SK-N-MC (cell line): ENCODE data around the gene PXDC1.

Experiments
- DNase-seq: peaks from one replicate; pipeline ENCODE4 v3.0.0-alpha.2; 2011; ENCODE audit warnings: low read depth, low spot score
- H3K27ac ChIP-seq: fragments of 200-600 bp; sonication (generic); 2 replicates; pipeline ENCODE4 v1.5.1; 2016; ENCODE audit warnings: mixed run types
- H3K36me3 ChIP-seq: fragments of 200-600 bp; sonication (generic); 2 replicates; pipeline ENCODE4 v1.6.1; 2017; ENCODE audit warnings: antibody characterized with exemption, low read length, mixed read lengths; ENCODE audit not compliant: insufficient read depth
- H3K4me3 ChIP-seq: fragments of 200-600 bp; sonication (generic); 2 replicates; pipeline ENCODE4 v1.5.1; 2016
- H3K9ac ChIP-seq: fragments of 200-600 bp; sonication (generic); 2 replicates; pipeline ENCODE4 v1.8.0; 2017; ENCODE audit warnings: mixed run types, mixed read lengths; ENCODE audit not compliant: insufficient read length
- H3K9me3 ChIP-seq: fragments of 200-600 bp; sonication (generic); 2 replicates; pipeline ENCODE4 v1.6.1; 2017; ENCODE audit warnings: low read depth, mild to moderate bottlenecking, antibody characterized with exemption, low read length, moderate library complexity, mixed read lengths
- EZH2 ChIP-seq: fragments of 200-600 bp; sonication (generic); IDR thresholded peaks from one replicate; pipeline ENCODE4 v1.6.1; 2017; ENCODE audit warnings: antibody characterized with exemption
- FOXP2 ChIP-seq: optimal IDR thresholded peaks from 2 replicates; pipeline ENCODE3; 2011; ENCODE audit warnings: mild to moderate bottlenecking, moderate library complexity; ENCODE audit not compliant: insufficient read depth; ENCODE audit errors: extremely low read length, control extremely low read depth
- POLR2AphosphoS5 ChIP-seq: IDR thresholded peaks from 2 replicates; pipeline ENCODE4 v1.6.1; 2012; ENCODE audit warnings: mild to moderate bottlenecking, low read depth, low read length, borderline replicate concordance

Gene PXDC1

DNA sequence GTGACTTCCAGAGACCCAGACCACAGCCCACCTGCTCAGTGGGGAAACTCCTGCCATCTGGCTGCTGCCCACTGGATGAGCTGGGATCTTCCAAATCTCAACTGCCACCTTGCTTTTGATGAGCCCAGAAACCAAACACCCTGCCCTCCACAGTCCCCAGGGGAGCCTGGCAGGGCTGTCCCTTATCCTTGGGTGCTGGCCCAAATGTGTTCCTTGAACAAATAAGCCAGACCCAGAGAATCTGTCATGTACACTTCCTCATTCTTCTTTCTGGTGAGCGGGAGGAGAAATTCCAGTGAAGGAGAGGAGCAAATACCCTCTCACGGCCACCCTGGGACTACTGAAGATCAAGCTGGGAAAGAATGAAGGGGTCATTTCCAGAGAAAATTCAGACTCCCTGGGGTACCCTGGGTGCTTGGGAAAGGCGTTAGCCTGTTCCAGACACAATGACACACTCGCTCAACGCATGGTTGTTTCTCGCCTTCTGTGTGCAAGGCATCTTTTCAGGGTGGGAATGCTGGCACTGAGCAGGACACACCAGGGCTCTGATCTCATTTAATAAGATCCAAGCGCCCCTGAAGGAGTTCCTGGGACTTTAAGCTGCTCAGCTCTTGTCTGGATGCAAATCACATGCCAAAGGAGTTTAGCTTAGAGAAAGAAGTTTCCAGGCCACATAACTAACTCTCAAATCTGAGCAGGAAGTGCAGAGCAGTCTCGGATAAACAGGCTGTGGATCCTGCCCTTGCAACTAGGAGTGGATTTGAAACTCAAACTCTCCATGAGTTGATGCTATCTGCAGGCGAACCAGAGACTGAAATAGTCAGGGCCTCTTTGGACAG, 38.5 kb downstream of the PXDC1 start:
- no peak overlapping the region for H3K9ac ChIP-seq
- no peak overlapping the region for H3K4me3 ChIP-seq
- no peaks in the 10 kb centered on the region for H3K36me3 ChIP-seq
- H3K27ac ChIP-seq: no peak overlapping the region
- no peak for DNase-seq
- TF ChIP-seq EZH2: no peak
- TF ChIP-seq POLR2AphosphoS5: no peak
- no peak for TF ChIP-seq FOXP2
- H3K9me3 ChIP-seq: no peaks in the 10 kb centered on the region

DNA sequence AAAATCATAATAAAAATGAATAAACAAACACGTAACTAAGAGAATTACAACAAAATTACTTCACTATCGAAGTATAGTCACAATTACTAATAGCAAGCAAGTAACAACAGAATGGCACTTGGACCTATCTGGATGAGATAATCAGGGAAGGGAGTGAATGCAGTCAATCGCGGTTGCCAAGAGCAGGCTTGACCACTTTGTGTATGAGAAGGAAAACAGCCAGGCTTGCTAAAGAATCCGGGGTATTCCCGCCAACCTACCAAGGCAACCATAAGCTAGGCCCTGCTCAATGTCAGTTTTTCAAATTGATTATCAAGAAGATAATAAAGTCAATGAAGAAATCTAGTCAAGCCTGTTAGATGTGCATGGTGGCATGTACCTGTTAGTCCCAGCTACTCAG, 39.7 kb downstream of the PXDC1 start:
- no peak overlapping the region for H3K9ac ChIP-seq
- no peak overlapping the region for H3K4me3 ChIP-seq
- DNase-seq: no peak
- no peaks in the 10 kb centered on the region for H3K9me3 ChIP-seq
- no peak overlapping the region for H3K27ac ChIP-seq
- no peaks in the 10 kb centered on the region for H3K36me3 ChIP-seq
- TF ChIP-seq POLR2AphosphoS5 (no peak), EZH2 (no peak), FOXP2 (no peak)

DNA sequence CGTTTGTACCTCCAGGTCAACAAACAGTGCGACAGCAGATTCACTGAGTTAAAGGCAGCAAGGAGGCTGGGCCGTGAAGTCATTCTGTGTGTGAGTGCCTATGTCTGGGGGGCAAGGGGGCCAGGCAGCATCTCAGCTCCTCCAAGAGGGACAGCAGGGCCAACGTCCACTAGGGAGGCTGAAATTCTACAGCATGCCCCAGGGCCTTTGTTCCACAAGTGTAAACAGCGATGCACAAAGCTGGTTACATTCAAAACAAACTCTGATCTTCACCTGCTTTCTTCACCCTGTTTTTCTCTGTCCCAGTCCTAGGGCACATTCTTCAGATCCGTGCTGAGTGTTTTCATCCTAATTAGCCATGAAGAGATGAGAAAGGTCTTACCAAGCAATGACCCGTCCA, 41.1 kb downstream of the PXDC1 start:
- Histone ChIP-seq H3K4me3 (no peak overlapping the region), H3K36me3 (no peaks in the 10 kb centered on the region), H3K27ac (no peak overlapping the region), H3K9me3 (no peaks in the 10 kb centered on the region), H3K9ac (no peak overlapping the region)
- TF ChIP-seq EZH2 (no peak), FOXP2 (no peak), POLR2AphosphoS5 (no peak)
- DNase-seq: no peak

DNA sequence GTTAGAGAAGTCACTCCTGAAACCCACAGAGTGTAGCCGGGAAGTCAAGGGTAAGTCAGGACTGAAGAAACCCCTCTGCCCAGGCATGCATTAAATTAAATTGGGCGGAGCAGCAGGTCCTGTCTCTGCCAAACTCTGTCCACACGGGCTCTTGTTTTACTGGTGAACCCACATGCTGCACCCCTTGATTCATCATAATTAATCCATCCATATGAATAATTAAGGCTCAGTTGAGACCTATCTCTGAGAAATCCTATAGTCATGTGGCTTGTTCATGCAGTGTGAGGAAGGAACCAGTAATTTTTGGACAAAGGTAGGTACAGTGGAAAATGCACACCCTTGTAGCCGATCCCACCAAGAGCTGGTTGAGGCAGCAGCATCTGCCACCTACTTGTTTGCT, 43.0 kb downstream of the PXDC1 start:
- H3K27ac ChIP-seq: no peak overlapping the region
- H3K4me3 ChIP-seq: no peak overlapping the region
- TF ChIP-seq EZH2 (no peak), POLR2AphosphoS5 (no peak), FOXP2 (no peak)
- no peak overlapping the region for H3K9ac ChIP-seq
- no peaks in the 10 kb centered on the region for H3K36me3 ChIP-seq
- no peak for DNase-seq
- no peaks in the 10 kb centered on the region for H3K9me3 ChIP-seq

DNA sequence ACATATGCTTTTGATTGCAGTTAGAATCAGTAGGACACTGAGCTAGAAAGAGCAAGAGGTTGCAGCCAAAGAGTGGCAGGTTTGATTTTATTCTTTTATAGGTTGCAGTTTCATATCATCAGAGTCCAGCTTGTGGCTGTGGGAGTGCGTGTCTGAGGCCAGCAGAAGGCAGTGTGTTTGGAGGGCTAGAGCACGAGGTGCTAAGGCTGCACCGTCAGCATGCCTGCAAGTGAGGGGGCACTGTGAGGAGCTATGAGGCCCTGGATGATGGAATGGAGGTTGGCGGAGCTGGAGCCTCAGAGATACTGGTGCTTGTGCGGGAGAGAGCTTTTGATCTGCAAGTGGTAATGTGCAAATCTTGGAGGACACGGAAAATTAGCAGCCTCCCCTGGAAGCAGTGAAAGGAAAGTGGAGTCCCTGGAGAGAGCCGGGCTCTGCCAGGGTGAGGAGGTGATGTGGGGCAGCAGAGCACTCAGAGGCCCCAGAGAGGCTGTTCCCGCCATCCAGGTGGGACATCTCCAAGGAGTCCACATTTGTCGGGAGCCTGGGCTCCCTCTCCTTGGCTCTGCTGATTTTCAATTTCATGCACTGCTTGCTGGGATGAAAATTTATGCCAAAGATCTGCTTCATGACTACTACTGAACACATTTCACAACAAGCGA, 43.6 kb downstream of the PXDC1 start:
- TF ChIP-seq FOXP2 (no peak), EZH2 (no peak)

DNA sequence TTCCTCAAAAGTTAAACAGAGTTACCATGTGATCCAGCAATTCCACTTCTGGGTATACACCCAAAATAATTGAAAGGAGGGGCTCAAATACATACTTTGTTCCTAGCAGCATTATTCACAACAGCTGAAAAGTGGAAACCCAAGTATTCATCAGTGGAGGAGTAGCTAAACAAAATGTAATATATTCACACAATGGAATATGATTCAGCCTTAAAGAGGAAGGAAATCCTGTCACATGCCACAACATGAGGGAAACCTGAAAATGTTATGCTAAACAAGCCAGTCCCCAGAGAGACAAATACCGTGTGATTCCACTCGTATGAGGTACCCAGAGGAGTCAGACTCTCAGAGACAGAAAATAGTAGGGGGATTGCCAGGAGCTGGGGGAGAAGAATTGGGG, 44.5 kb downstream of the PXDC1 start:
- DNase-seq: no peak
- no peak overlapping the region for H3K9ac ChIP-seq
- H3K27ac ChIP-seq: no peak overlapping the region
- no peaks in the 10 kb centered on the region for H3K9me3 ChIP-seq
- no peak overlapping the region for H3K4me3 ChIP-seq
- no peak for TF ChIP-seq POLR2AphosphoS5
- TF ChIP-seq FOXP2: no peak
- no peak for TF ChIP-seq EZH2
- H3K36me3 ChIP-seq: no peaks in the 10 kb centered on the region

More for the DNA sequence above, 43.6 kb downstream of the PXDC1 start:
- no peak for DNase-seq
- H3K27ac ChIP-seq: no peak overlapping the region
- no peak overlapping the region for H3K9ac ChIP-seq
- H3K36me3 ChIP-seq: no peaks in the 10 kb centered on the region
- no peak overlapping the region for H3K4me3 ChIP-seq
- H3K9me3 ChIP-seq: no peaks in the 10 kb centered on the region

DNA sequence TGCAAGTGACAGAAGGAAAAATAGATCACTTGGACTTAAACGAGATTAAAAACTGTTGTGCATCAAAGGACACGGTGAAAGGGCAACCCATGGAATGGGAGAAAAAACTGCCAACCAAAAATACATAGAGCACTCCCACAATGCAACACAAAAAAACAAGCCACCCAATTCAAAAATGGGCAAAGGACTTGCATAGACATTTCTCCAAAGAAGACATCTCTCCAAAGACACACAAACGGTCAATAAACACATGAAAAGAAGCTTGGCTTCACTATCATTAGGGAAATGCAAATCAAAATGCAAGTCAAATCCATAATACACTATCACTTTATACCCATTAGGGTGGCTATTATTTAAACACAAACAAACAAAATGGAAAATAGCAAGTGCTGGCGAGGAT, 45.0 kb downstream of the PXDC1 start:
- Histone ChIP-seq H3K9ac (no peak overlapping the region), H3K27ac (no peak overlapping the region), H3K4me3 (no peak overlapping the region), H3K9me3 (no peaks in the 10 kb centered on the region), H3K36me3 (no peaks in the 10 kb centered on the region)
- DNase-seq: no peak
- no peak for TF ChIP-seq FOXP2
- no peak for TF ChIP-seq EZH2
- TF ChIP-seq POLR2AphosphoS5: no peak

DNA sequence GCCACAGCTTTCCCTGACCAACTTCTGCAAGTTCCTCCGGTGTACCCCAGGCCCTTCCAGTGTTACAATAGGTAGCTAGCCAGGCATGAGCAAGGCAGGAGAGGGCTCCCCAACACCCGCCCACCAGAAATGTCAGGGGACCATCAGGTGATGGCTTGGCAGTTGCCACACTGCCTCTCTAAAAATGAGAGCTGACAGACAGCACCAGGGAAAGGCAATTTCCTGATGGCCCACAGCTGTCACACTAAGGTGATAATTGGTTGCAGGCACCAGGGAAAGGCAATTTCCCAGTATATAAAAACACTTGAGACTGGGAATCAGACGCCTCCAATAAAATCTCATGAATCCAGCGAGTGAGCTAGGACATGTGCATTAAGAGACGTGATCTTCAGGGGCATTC, 49.9 kb downstream of the PXDC1 start:
- no peaks in the 10 kb centered on the region for H3K9me3 ChIP-seq
- no peak overlapping the region for H3K4me3 ChIP-seq
- H3K9ac ChIP-seq: no peak overlapping the region
- no peak for DNase-seq
- no peaks in the 10 kb centered on the region for H3K36me3 ChIP-seq
- no peak overlapping the region for H3K27ac ChIP-seq
- TF ChIP-seq FOXP2: no peak
- TF ChIP-seq POLR2AphosphoS5: no peak
- TF ChIP-seq EZH2: no peak
